ENCODE measurements around the gene BAHD1.

DNA sequence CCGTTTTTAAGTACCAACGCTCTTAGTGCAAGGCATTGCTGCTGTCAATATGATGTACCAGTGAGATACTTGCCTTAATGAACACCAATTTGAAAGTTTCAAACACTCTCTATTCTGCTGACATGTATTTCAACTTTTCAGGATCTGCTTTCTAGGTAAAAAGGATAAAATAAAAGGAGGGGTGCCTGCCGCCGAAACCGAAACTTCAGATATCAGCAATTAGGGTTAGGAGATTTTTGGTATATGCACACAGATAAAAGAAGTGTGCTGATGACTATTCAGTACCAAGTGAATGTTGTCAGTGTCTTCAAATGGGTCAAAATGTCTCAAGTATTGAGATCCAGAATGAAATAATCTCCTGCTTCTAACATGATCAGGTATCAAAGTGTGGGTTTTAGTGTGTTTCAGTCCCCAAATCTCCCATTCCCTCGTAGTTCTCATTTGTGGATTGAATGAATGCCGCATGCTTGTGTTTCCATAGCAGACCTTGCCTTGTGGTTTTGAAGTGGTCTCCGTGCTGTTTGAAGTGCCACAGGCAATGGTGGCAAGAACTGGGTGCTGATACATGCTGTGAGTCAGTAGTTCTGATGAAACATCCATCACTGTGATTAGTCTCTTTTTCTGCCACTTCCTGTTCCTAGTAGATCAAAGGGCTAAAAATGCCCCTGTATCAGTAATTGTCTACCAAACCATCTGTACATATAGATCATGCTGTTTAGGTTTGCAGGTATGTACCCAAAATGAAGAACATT is 52.5 kb downstream of the BAHD1 start:
- TF ChIP-seq, protein P1, sequence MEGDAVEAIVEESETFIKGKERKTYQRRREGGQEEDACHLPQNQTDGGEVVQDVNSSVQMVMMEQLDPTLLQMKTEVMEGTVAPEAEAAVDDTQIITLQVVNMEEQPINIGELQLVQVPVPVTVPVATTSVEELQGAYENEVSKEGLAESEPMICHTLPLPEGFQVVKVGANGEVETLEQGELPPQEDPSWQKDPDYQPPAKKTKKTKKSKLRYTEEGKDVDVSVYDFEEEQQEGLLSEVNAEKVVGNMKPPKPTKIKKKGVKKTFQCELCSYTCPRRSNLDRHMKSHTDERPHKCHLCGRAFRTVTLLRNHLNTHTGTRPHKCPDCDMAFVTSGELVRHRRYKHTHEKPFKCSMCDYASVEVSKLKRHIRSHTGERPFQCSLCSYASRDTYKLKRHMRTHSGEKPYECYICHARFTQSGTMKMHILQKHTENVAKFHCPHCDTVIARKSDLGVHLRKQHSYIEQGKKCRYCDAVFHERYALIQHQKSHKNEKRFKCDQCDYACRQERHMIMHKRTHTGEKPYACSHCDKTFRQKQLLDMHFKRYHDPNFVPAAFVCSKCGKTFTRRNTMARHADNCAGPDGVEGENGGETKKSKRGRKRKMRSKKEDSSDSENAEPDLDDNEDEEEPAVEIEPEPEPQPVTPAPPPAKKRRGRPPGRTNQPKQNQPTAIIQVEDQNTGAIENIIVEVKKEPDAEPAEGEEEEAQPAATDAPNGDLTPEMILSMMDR (IDR thresholded peaks at IDR 0.05; ENCODE audit: poor library complexity) = no peak
- no peak for TF ChIP-seq EZH2 (IDR thresholded peaks at IDR 0.05; ENCODE audit: borderline replicate concordance)
